Activated naive CD4-positive, alpha-beta T cell treated with anti-CD3 and anti-CD28 coated beads for 36 hours (primary cell): ENCODE data around the gene ASTN2. TPM values are rescaled to one million over a fixed set of nuclear protein-coding genes. Genes with fewer than 3 reads are reported as not detected.

Experiments
- CTCF ChIA-PET: fragments of 350-600 bp; sonication (Branson Sonifier 250); formaldehyde crosslinking; loops from one replicate; lab custom pipeline; 2021; ENCODE audit warnings: antibody characterized with exemption; lab: Charles Lee
- DNase-seq: peaks from one replicate; pipeline ENCODE4 v3.0.0-alpha.2; 2020
- H3K27ac Mint-ChIP-seq: one replicate; pipeline ENCODE4 v1.8.0; 2021; ENCODE audit warnings: mild to moderate bottlenecking, mixed read lengths
- H3K27me3 Mint-ChIP-seq: one replicate; pipeline ENCODE4 v1.8.0; 2021; ENCODE audit warnings: low read depth, mixed read lengths
- H3K36me3 Mint-ChIP-seq: one replicate; pipeline ENCODE4 v1.8.0; 2021; ENCODE audit warnings: low read depth, mixed read lengths
- H3K4me1 Mint-ChIP-seq: one replicate; pipeline ENCODE4 v1.8.0; 2021; ENCODE audit warnings: low read depth, mixed read lengths
- H3K4me3 Mint-ChIP-seq: one replicate; pipeline ENCODE4 v1.8.0; 2021; ENCODE audit warnings: mild to moderate bottlenecking, moderate library complexity, mixed read lengths
- H3K9me3 Mint-ChIP-seq: one replicate; pipeline ENCODE4 v1.8.0; 2021; ENCODE audit warnings: mixed read lengths
- intact Hi-C: fragments of 100-400 bp; cut with micrococcal nuclease; formaldehyde crosslinking; loops from one replicate; pipeline ENCODE4 v1.15.1; 2023
- total RNA-seq, 2 experiments: library from RNA; stranded (reverse); gene quantifications; one replicate each; pipeline ENCODE4 v1.2.3, GENCODE V29; 2021

ASTN2 gene
- total RNA-seq, 2 experiments from 2014 or later = 6.0 to 6.6 TPM

GRCh38 chr9:116777116-116777515 lies 637.7 kb downstream of the ASTN2 start:
- no peak overlapping the region for H3K4me3 Mint-ChIP-seq
- H3K27ac Mint-ChIP-seq = no peak overlapping the region
- CTCF ChIA-PET = no interaction called here
- H3K9me3 Mint-ChIP-seq = no peaks in the 10 kb centered on the region
- no peaks in the 10 kb centered on the region for H3K36me3 Mint-ChIP-seq
- peaks cover 15% of the 10 kb centered on the region for H3K27me3 Mint-ChIP-seq
- intact Hi-C loops = no loop called here
- H3K4me1 Mint-ChIP-seq = no peaks in the 10 kb centered on the region
- DNase-seq = no peak

- Mint-ChIP-seq H3K36me3 (no peaks in the 10 kb centered on the region), H3K4me3 (no peak overlapping the region), H3K4me1 (no peaks in the 10 kb centered on the region), H3K27me3 (peaks cover 16% of the 10 kb centered on the region), H3K9me3 (no peaks in the 10 kb centered on the region), H3K27ac (no peak overlapping the region)
- no peak for DNase-seq
- intact Hi-C loops = no loop called here
- CTCF ChIA-PET = no interaction called here
Measured at GRCh38 chr9:116774421-116775180, 640.3 kb downstream of the ASTN2 start.

GRCh38 chr9:116767219-116767618 lies 647.6 kb downstream of the ASTN2 start:
- Mint-ChIP-seq H3K4me3 (no peak overlapping the region), H3K9me3 (no peaks in the 10 kb centered on the region), H3K36me3 (no peaks in the 10 kb centered on the region), H3K27me3 (peaks cover 7% of the 10 kb centered on the region), H3K27ac (no peak overlapping the region), H3K4me1 (no peaks in the 10 kb centered on the region)
- intact Hi-C loops = no loop called here
- no peak for DNase-seq
- CTCF ChIA-PET = no interaction called here

GRCh38 chr9:116765011-116765410 lies 649.8 kb downstream of the ASTN2 start:
- CTCF ChIA-PET = no interaction called here

DNA sequence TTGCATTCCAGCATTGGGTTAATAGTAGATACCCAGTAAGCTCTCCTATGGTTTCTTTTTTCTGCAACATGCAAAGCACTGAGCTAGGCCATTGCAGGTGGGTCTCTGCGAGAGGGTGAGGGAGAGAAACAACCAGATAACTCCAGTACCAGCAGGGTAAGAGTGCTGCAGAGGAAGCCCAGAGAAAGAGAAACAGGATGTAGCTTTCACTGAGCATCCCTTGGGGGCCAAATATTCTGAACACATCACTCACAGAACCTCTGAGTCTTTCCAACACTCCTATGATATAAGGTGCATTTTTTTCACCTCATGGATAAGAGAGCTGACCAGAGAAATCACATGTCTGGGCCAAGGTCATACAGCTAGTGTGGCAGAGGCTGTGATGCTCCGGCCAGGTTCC lies 651.1 kb downstream of the ASTN2 start:
- Mint-ChIP-seq H3K27me3 (no peaks in the 10 kb centered on the region), H3K9me3 (no peaks in the 10 kb centered on the region), H3K27ac (no peak overlapping the region), H3K4me1 (no peaks in the 10 kb centered on the region), H3K36me3 (no peaks in the 10 kb centered on the region), H3K4me3 (no peak overlapping the region)
- CTCF ChIA-PET = interaction anchor here (0.8 kb wide), 1 partner anchor 27 kb away, joined by 3 read pairs; no protein-coding TSS in a partner anchor
- DNase-seq = no peak
- intact Hi-C loops = no loop called here

More at GRCh38 chr9:116765011-116765410, 649.8 kb downstream of the ASTN2 start:
- H3K27ac Mint-ChIP-seq = no peak overlapping the region
- H3K4me3 Mint-ChIP-seq = no peak overlapping the region
- H3K9me3 Mint-ChIP-seq = no peaks in the 10 kb centered on the region
- H3K4me1 Mint-ChIP-seq = no peaks in the 10 kb centered on the region
- H3K36me3 Mint-ChIP-seq = no peaks in the 10 kb centered on the region
- intact Hi-C loops = no loop called here
- no peaks in the 10 kb centered on the region for H3K27me3 Mint-ChIP-seq
- DNase-seq = no peak

- peaks cover 4% of the 10 kb centered on the region for H3K27me3 Mint-ChIP-seq
- CTCF ChIA-PET = no interaction called here
- H3K27ac Mint-ChIP-seq = no peak overlapping the region
- intact Hi-C loops = no loop called here
- no peaks in the 10 kb centered on the region for H3K4me1 Mint-ChIP-seq
- no peak for DNase-seq
- H3K36me3 Mint-ChIP-seq = no peaks in the 10 kb centered on the region
- peaks cover under 1% of the 10 kb centered on the region for H3K9me3 Mint-ChIP-seq
- no peak overlapping the region for H3K4me3 Mint-ChIP-seq
Measured at GRCh38 chr9:116760636-116761035, 654.2 kb downstream of the ASTN2 start.

DNA sequence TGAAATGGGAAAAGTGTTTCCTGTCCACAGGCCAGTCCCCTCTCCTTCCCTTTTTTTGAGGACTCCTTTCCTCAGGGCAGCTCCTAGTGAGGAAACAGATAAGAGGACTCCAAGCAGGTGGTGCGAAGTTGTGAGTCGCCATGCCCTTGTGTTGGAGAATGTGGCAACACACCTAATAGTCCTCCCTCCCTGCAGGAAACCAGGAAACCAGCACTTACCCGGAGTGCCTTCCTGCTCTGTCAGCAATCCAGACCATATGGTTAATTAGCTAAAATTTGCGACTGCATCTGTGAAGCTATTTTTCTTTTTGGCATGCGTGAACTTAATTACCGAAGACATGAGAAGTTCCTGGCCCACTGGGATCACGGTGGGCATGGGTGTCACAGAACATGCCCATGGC lies 657.8 kb downstream of the ASTN2 start:
- CTCF ChIA-PET = no interaction called here
- Mint-ChIP-seq H3K36me3 (no peaks in the 10 kb centered on the region), H3K27ac (no peak overlapping the region), H3K27me3 (peaks cover 4% of the 10 kb centered on the region), H3K4me3 (no peak overlapping the region), H3K4me1 (no peaks in the 10 kb centered on the region), H3K9me3 (peaks cover 2% of the 10 kb centered on the region)
- DNase-seq = no peak
- intact Hi-C loops = no loop called here

GRCh38 chr9:116753389-116753788 lies 661.5 kb downstream of the ASTN2 start:
- CTCF ChIA-PET = interaction anchor here (1.1 kb wide), 1 partner anchor 16 kb away, joined by 4 read pairs; no protein-coding TSS in a partner anchor

GRCh38 chr9:116750510-116750909 lies 664.3 kb downstream of the ASTN2 start:
- no peak overlapping the region for H3K4me3 Mint-ChIP-seq
- H3K36me3 Mint-ChIP-seq = no peaks in the 10 kb centered on the region
- DNase-seq = no peak
- intact Hi-C loops = no loop called here
- no peaks in the 10 kb centered on the region for H3K4me1 Mint-ChIP-seq
- peaks cover 5% of the 10 kb centered on the region for H3K27me3 Mint-ChIP-seq
- CTCF ChIA-PET = no interaction called here
- no peak overlapping the region for H3K27ac Mint-ChIP-seq
- H3K9me3 Mint-ChIP-seq = peaks cover under 1% of the 10 kb centered on the region

More at GRCh38 chr9:116753389-116753788, 661.5 kb downstream of the ASTN2 start:
- intact Hi-C loops = no loop called here
- Mint-ChIP-seq H3K9me3 (peaks cover 2% of the 10 kb centered on the region), H3K4me1 (no peaks in the 10 kb centered on the region), H3K4me3 (no peak overlapping the region), H3K27me3 (peaks cover 6% of the 10 kb centered on the region), H3K36me3 (no peaks in the 10 kb centered on the region), H3K27ac (no peak overlapping the region)
- no peak for DNase-seq

DNA sequence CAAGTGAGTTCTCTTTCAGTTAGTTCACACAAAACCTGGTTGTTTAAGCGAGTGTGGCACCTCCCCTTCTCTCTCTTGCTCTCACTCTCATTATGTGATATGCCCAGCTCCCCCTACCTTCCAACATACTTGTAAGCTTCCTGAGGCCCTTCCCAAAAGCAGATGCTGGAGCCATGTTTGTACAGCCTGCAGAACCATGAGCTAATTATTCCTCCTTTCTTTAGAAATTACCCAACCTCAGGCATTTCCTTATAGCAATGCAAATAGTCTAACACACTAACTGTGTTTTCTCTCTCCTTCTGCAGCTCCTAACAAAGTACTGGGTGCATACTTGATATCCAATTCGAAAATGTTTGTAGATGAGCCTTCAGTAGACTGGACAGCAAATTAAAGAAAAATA lies 665.1 kb downstream of the ASTN2 start:
- intact Hi-C loops = no loop called here
- no peak for DNase-seq
- Mint-ChIP-seq H3K4me3 (no peak overlapping the region), H3K4me1 (no peaks in the 10 kb centered on the region), H3K9me3 (no peaks in the 10 kb centered on the region), H3K27ac (no peak overlapping the region), H3K27me3 (peaks cover 5% of the 10 kb centered on the region), H3K36me3 (no peaks in the 10 kb centered on the region)
- CTCF ChIA-PET = no interaction called here

- H3K27me3 Mint-ChIP-seq = peaks cover 5% of the 10 kb centered on the region
- H3K36me3 Mint-ChIP-seq = no peaks in the 10 kb centered on the region
- no peak for DNase-seq
- CTCF ChIA-PET = interaction anchor here (1.7 kb wide), 1 partner anchor 12 kb away, joined by 6 read pairs; no protein-coding TSS in a partner anchor
- H3K4me3 Mint-ChIP-seq = no peak overlapping the region
- H3K4me1 Mint-ChIP-seq = no peaks in the 10 kb centered on the region
- intact Hi-C loops = no loop called here
- no peaks in the 10 kb centered on the region for H3K9me3 Mint-ChIP-seq
- H3K27ac Mint-ChIP-seq = no peak overlapping the region
Measured at GRCh38 chr9:116749176-116749575, 665.7 kb downstream of the ASTN2 start.

DNA sequence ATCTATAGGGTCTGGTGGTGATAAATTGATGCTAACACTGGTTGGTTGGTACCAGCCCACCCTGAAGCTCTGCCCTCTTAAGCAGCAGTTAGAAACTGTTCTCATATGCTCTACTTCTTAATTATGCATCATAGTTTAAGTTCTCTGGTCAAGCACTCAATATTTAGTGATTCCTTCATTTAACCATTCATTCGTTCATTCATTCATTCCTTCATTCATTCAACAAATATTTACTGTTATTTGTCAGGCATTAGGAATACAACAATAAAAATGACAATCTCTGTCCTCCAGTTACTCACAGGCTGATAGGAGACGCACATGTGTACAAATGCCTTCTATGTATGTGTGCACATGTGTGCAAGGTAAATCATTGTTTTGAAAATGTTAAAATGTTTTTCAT lies 673.1 kb downstream of the ASTN2 start:
- no peak for DNase-seq
- intact Hi-C loops = no loop called here
- Mint-ChIP-seq H3K4me3 (no peak overlapping the region), H3K27ac (no peak overlapping the region), H3K4me1 (no peaks in the 10 kb centered on the region), H3K36me3 (no peaks in the 10 kb centered on the region), H3K9me3 (no peaks in the 10 kb centered on the region), H3K27me3 (peaks cover 11% of the 10 kb centered on the region)
- CTCF ChIA-PET = no interaction called here

GRCh38 chr9:116741086-116741740 lies 673.6 kb downstream of the ASTN2 start:
- no peak for DNase-seq
- CTCF ChIA-PET = no interaction called here
- H3K36me3 Mint-ChIP-seq = no peaks in the 10 kb centered on the region
- intact Hi-C loops = no loop called here
- H3K27me3 Mint-ChIP-seq = peaks cover 14% of the 10 kb centered on the region
- no peak overlapping the region for H3K27ac Mint-ChIP-seq
- H3K9me3 Mint-ChIP-seq = no peaks in the 10 kb centered on the region
- no peaks in the 10 kb centered on the region for H3K4me1 Mint-ChIP-seq
- no peak overlapping the region for H3K4me3 Mint-ChIP-seq
